ENCODE data around the gene TBC1D16.
A peak's percentile ranks its signal among the peaks of the same experiment; 100 is the strongest.

TBC1D16 gene

GRCh38 chr17:80045703-80046102 lies 10.0 kb upstream of the TBC1D16 start:
- Histone ChIP-seq H3K9me3 (ENCODE audit: low read depth, low read length) (no peaks in the 10 kb centered on the region), H3K4me3 (no peak overlapping the region), H3K36me3 (ENCODE audit: insufficient read depth, low read length) (no peaks in the 10 kb centered on the region), H3K27ac (no peak overlapping the region), H3K9ac (ENCODE audit: insufficient read length) (no peak overlapping the region)
- no peak for TF ChIP-seq POLR2AphosphoS5 (IDR thresholded peaks at IDR 0.05; ENCODE audit: borderline replicate concordance, low read depth, low read length)
- no peak for TF ChIP-seq FOXP2 (optimal IDR thresholded peaks at IDR 0.05; ENCODE audit: control extremely low read depth, extremely low read length, insufficient read depth)
- no peak for TF ChIP-seq EZH2 (IDR thresholded peaks at IDR 0.05)
- DNase-seq (ENCODE audit: low read depth, low spot score): no peak

DNA sequence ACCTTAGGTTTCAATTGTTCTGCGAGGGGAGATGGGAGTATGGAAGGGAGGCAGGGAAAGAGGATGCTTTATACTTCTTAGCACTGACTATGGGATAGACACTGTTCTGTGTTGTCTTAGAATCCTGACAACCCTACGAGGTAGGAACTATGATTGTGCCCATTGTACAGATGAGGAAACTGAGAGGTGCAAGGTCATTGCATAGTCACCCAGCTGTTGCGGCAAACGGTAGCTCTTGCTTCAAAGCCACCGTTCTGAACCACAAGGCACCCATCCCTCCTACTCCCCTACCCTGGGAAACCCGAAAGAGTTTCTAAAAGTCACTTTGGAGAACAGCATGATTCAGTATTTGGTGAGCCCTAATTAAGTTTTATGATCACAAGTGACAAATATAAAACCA lies 8.3 kb upstream of the TBC1D16 start:
- no peaks in the 10 kb centered on the region for H3K36me3 ChIP-seq (ENCODE audit: insufficient read depth, low read length)
- no peak overlapping the region for H3K27ac ChIP-seq
- H3K9me3 ChIP-seq (ENCODE audit: low read depth, low read length): no peaks in the 10 kb centered on the region
- TF ChIP-seq POLR2AphosphoS5 (IDR thresholded peaks at IDR 0.05; ENCODE audit: borderline replicate concordance, low read depth, low read length): no peak
- no peak for TF ChIP-seq EZH2 (IDR thresholded peaks at IDR 0.05)
- no peak for TF ChIP-seq FOXP2 (optimal IDR thresholded peaks at IDR 0.05; ENCODE audit: control extremely low read depth, extremely low read length, insufficient read depth)
- no peak for DNase-seq (ENCODE audit: low read depth, low spot score)
- no peak overlapping the region for H3K4me3 ChIP-seq
- no peak overlapping the region for H3K9ac ChIP-seq (ENCODE audit: insufficient read length)

- Histone ChIP-seq H3K9me3 (ENCODE audit: low read depth, low read length) (no peaks in the 10 kb centered on the region), H3K9ac (ENCODE audit: insufficient read length) (peak overlapping the region; percentile 73), H3K27ac (no peak overlapping the region), H3K36me3 (ENCODE audit: insufficient read depth, low read length) (no peaks in the 10 kb centered on the region), H3K4me3 (peak overlapping the region; percentile 95)
- DNase-seq (ENCODE audit: low read depth, low spot score): no peak
- TF ChIP-seq EZH2 (IDR thresholded peaks at IDR 0.05) (no peak), POLR2AphosphoS5 (IDR thresholded peaks at IDR 0.05; ENCODE audit: borderline replicate concordance, low read depth, low read length) (no peak), FOXP2 (optimal IDR thresholded peaks at IDR 0.05; ENCODE audit: control extremely low read depth, extremely low read length, insufficient read depth) (no peak)
These were observed 1.2 kb upstream of the TBC1D16 start for GRCh38 chr17:80036715-80037477.

GRCh38 chr17:80035937-80036714 lies 454 bp upstream of the TBC1D16 start, which contains the start of gene CCDC40:
CCDC40 (plus strand) TSS chr17:80036642; CDS start chr17:80036663, 21 bp downstream.
- Histone ChIP-seq H3K9me3 (ENCODE audit: low read depth, low read length) (no peaks in the 10 kb centered on the region), H3K27ac (0 out of 2 replicates have a peak within 1 kb of the TSS, but pooled peaks have one; percentile 13)

GRCh38 chr17:80034791-80035686 lies 633 bp downstream of the TBC1D16 start:
- H3K36me3 ChIP-seq (ENCODE audit: insufficient read depth, low read length): no peaks in the 10 kb centered on the region
- H3K9ac ChIP-seq (ENCODE audit: insufficient read length): peak overlapping the region; percentile 88
- H3K4me3 ChIP-seq: peak overlapping the region; percentile 78
- DNase-seq (ENCODE audit: low read depth, low spot score): no peak
- H3K9me3 ChIP-seq (ENCODE audit: low read depth, low read length): no peaks in the 10 kb centered on the region
- H3K27ac ChIP-seq: no peak overlapping the region
- TF ChIP-seq FOXP2 (optimal IDR thresholded peaks at IDR 0.05; ENCODE audit: control extremely low read depth, extremely low read length, insufficient read depth) (no peak), EZH2 (IDR thresholded peaks at IDR 0.05) (no peak), POLR2AphosphoS5 (IDR thresholded peaks at IDR 0.05; ENCODE audit: borderline replicate concordance, low read depth, low read length) (no peak)

More at GRCh38 chr17:80035937-80036714, 454 bp upstream of the TBC1D16 start, which contains the start of gene CCDC40:
- H3K36me3 ChIP-seq (ENCODE audit: insufficient read depth, low read length): no peaks in the 10 kb centered on the region
- H3K9ac ChIP-seq (ENCODE audit: insufficient read length): peak within 1 kb of the TSS; percentile 88
- no peak for DNase-seq (ENCODE audit: low read depth, low spot score)
- H3K4me3 ChIP-seq: peak within 1 kb of the TSS; percentile 95
- no peak for TF ChIP-seq FOXP2 (optimal IDR thresholded peaks at IDR 0.05; ENCODE audit: control extremely low read depth, extremely low read length, insufficient read depth)
- TF ChIP-seq POLR2AphosphoS5 (IDR thresholded peaks at IDR 0.05; ENCODE audit: borderline replicate concordance, low read depth, low read length): peak; percentile 73; the same call in 1 of the 2 replicates

DNA sequence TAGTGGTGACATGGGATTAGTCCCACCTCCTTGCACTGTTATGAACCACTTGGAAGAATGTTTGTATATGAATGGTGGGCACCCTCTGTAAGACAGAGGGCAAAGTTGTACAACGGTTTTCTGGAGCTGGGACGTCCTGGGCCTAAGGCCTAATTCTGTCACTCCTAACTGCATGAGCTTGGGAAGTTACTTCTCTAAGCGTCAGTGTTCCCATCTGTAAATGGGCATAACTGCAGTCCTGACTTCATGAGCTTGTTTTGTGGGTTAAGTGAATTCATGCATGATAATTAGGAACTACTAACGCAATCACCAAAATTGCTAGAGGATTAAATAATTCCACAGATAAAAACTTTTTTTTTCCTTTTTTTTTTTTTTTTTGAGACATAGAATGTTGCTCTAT lies 1.8 kb downstream of the TBC1D16 start:
- no peak for TF ChIP-seq POLR2AphosphoS5 (IDR thresholded peaks at IDR 0.05; ENCODE audit: borderline replicate concordance, low read depth, low read length)
- no peak for TF ChIP-seq EZH2 (IDR thresholded peaks at IDR 0.05)
- no peak for TF ChIP-seq FOXP2 (optimal IDR thresholded peaks at IDR 0.05; ENCODE audit: control extremely low read depth, extremely low read length, insufficient read depth)
- no peaks in the 10 kb centered on the region for H3K9me3 ChIP-seq (ENCODE audit: low read depth, low read length)
- H3K36me3 ChIP-seq (ENCODE audit: insufficient read depth, low read length): no peaks in the 10 kb centered on the region
- no peak overlapping the region for H3K27ac ChIP-seq
- DNase-seq (ENCODE audit: low read depth, low spot score): no peak
- no peak overlapping the region for H3K9ac ChIP-seq (ENCODE audit: insufficient read length)
- H3K4me3 ChIP-seq: no peak overlapping the region

DNA sequence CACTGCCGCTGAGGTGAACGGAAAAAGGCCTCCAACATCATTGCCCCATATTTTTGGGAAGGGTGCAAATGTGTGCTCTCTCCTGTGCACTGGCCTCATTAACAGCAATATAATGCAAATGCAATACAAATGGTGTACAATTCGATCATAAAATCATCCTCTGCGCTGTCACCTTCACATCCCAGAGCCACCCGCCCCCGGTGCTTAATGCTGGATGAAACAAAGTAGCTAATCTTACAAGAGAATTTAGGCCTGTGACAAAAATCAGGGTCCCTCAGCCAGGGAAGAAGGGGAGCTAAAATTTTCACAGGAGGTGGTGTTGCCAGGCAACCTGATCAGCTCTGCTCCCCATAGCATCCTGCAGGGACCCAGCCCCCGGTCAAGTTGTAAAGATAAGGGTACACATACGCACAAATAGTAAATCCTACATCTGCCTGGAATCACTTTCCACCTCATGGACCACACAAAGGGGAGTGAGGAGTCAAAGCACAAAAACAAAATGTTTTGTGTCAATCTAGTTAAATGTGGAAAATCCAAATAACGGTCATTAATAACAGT lies 3.0 kb downstream of the TBC1D16 start:
- no peak for DNase-seq (ENCODE audit: low read depth, low spot score)
- H3K27ac ChIP-seq: no peak overlapping the region
- TF ChIP-seq FOXP2 (optimal IDR thresholded peaks at IDR 0.05; ENCODE audit: control extremely low read depth, extremely low read length, insufficient read depth) (no peak), EZH2 (IDR thresholded peaks at IDR 0.05) (no peak), POLR2AphosphoS5 (IDR thresholded peaks at IDR 0.05; ENCODE audit: borderline replicate concordance, low read depth, low read length) (no peak)
- H3K9me3 ChIP-seq (ENCODE audit: low read depth, low read length): no peaks in the 10 kb centered on the region
- no peaks in the 10 kb centered on the region for H3K36me3 ChIP-seq (ENCODE audit: insufficient read depth, low read length)
- no peak overlapping the region for H3K4me3 ChIP-seq
- no peak overlapping the region for H3K9ac ChIP-seq (ENCODE audit: insufficient read length)

Measured in SK-N-MC (cell line).